HG02938 (cell line): Measurements from ENCODE around the gene ECSIT.

Source experiments
- ATAC-seq: cut with Tn5 transposase; IDR thresholded peaks from one replicate; pipeline ENCODE4 v1.9.1; 2021; ENCODE audit warnings: mild to moderate bottlenecking, moderate library complexity; ENCODE audit not compliant: unreplicated experiment

Gene ECSIT

DNA sequence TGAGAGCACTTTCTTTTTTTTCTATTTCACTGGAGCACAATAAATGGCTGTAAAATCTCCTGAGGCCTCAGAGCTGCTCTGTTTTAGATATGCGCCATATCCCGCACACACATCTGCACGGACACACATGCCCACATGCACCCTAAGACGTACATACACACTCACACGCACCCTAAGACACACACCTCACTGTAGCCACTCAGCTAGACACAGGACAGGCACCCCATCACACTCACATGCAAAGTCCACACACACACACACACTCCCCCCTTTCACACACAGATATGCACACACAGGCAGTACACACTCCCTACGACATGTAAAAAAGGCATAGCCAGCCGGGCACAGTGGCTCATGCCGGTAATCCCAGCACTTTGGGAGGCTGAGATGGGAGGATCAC, 21.3 kb upstream of the ECSIT start:
- ATAC-seq = no peak

GRCh38 chr19:11549386-11549953, 20.5 kb upstream of the ECSIT start:
- ATAC-seq = no peak

DNA sequence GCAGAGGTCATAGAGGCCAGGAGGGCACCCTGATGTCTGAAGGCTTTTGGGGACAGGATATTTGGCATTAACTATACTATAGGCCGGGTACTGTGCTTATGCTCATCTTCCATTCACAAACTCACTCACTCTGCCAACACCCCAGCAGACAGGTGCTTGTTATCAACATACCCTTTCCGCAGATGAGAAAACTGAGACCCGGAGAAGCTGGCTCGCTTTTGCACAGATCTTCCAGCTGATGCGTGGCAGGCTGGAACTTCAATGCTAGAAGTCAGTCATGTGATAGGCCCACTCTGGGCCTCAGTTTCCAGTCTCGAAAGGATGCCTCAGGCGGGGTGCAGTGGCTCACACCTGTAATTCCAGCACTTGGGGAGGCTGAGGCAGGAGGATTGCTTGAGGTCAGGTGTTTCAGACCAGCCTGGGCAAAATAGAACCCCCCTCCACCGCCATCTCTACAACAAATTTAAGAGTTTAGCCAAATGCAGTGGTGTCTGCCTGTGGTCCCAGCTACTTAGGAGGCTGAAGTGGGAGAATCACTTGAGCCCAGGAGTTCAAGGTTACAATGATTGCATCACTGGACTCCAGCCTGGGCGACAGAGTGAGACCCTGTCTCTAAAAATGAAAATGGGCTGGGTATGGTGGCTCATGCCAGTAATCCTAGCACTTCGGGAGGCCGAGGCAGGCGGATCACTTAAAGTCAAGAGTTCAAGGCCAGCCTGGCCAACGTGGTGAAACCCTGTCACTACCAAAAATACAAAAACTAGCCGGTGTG, 19.2 kb upstream of the ECSIT start:
- ATAC-seq = no peak

DNA sequence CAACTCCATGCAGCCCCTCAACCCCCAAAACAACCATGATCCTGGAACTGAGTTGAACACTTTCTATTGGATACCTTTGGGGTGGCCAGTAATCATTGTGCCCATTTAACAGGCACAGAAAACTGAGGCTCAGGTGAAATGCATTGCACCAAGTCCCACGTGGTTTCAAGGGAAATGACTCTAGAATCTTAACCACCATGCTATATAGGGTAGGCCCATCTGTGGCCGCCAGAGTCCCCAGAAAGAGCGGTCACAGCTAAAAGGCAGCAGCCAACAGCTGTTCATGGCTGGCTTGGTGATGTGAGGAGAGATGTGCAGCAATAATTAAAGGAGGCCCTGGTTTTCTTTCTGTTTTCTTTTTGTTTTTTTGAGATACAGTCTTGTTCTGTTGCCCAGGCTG, 12.3 kb upstream of the ECSIT start:
- ATAC-seq = no peak

DNA sequence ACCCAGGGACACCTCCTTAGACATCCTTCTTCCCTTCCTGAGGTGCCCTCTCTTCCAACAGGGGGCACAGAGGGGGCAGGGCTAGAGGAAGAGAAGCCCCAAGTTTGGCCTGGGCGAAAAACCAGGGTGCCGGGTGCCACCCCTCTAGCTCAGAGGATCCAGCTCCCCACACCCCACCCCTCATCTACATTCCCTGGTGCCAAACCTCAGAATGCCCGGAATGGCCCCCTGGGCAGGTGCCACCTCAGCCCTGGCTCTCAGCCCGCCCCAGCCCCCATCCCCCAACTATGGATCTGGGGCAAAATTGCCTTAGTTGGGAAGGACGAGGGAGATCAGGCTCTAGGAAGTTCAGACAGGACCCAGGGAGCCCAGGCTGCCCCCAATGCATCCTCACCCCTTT, 11.7 kb upstream of the ECSIT start:
- ATAC-seq = no peak

DNA sequence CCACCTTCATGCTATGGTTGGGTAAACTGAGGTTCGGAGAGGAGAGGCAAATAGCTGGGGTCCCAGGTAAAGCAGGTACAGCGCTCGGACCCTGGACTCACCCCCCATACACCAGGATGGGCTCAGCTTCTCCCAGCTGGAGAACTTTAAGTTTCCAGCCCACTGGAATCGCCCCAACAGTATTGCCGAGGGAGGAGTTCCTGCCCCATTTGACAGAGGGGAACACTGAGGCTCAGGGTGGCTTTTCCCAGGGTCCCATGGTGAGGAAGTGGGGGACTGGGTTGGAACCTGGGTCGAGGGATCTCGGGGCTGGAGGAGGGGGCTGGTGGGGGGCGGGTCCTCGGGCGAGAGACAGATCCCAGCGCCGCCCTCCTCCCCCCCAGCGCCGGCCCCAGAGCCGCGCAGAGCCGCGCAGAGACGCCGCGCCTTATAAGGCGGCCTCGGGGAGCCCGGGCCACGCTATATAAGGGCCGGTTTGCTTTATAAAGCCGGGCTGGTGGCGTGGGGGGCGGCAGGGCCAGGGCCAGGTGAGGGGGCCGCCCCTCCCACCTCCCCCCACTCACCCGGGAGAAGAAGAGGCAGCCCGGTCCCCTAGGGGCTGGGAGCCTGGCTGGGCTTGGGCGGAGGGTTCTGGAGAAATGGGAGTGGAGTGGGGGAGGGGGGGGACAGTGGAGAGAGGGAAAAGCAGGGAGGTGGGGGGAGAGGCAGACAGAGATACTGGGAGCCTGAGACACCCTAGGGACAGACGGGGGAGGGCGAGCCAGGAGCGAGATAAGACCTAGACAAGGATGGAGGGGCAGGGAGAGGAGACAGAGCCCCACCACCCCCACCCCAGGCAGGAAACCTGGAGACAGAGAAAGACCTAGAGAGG, 10.8 kb upstream of the ECSIT start:
- no peak for ATAC-seq

DNA sequence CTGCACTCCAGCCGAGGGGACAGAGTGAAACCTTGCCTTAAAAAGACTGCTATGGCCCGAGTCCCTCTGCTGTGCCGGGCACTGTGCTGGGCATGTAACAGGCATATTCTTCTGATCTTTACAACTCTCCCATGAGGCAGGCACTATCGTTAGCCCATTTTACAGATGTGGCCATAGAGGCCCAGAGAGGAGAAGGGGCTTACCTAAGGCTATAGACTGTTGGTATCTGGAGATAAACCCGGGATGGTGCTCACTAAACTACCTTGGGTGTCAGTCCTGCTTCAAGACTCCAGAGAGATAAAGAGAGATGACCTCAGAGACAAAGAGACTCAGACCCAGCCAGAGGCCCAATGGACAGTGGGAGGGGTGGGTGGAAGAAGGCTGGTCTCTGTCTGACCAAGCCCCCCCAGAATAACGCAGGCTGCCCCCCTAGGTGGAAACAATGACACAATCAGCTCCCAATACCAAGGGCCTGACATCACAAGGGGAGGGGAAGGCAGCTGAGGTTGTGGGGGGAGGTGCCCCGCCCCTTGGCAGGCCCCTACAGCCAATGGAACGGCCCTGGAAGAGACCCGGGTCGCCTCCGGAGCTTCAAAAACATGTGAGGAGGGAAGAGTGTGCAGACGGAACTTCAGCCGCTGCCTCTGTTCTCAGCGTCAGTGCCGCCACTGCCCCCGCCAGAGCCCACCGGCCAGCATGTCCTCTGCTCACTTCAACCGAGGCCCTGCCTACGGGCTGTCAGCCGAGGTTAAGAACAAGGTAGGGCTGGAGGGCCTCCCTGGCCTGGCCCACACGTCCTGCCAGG, 9.5 kb upstream of the ECSIT start, which contains the start of gene CNN1:
CNN1 (plus strand) TSS at position 620 of the 805 bp plus-strand sequence; CDS start at position 697, 77 bp downstream.
- no peak for ATAC-seq

- no peak for ATAC-seq
These were observed 7.1 kb upstream of the ECSIT start for GRCh38 chr19:11535792-11536595.

GRCh38 chr19:11534948-11535347, 6.0 kb upstream of the ECSIT start:
- ATAC-seq = no peak

GRCh38 chr19:11534538-11534937, 5.6 kb upstream of the ECSIT start:
- no peak for ATAC-seq

DNA sequence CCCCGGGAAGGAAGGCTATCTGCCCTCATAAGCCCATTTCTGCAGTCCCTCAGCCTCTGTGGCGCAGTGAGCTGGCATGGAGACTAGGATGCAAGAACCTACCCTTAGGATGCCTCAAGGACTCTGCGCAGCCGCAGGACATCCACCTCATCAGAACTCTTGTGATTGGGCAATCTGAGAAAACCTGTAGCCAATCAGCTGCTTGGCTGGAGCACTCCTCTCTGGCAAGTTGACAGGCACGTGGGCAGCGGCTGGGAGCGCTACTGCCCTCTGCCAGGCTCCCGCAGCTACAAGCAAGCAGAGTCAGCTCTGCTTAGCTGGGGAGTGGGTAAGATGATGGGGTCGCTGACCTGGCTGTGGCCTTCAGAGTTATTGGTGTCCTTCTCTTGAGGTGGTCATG, 1.5 kb upstream of the ECSIT start:
- no peak for ATAC-seq

DNA sequence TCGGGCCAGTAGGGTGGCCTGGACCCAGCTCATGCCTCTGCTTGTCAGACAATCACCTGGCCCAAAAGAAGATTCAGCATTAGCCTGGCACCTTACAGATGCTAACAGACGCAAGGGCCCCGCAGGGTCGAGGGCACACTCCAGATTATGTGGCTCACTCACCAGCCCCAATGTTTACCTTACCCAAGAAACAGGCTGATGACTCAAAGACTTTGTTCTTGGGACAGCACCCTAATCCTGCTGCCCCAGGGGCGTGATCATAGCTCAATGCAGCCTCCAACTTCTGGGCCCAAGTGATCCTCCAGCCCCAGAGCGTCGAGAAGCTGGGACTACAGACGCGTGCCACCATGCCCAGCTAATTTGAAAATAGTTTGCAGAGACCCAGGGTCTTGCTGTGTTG, 9.8 kb downstream of the ECSIT start:
- no peak for ATAC-seq

GRCh38 chr19:11513946-11514345, 15.0 kb downstream of the ECSIT start:
- no peak for ATAC-seq

DNA sequence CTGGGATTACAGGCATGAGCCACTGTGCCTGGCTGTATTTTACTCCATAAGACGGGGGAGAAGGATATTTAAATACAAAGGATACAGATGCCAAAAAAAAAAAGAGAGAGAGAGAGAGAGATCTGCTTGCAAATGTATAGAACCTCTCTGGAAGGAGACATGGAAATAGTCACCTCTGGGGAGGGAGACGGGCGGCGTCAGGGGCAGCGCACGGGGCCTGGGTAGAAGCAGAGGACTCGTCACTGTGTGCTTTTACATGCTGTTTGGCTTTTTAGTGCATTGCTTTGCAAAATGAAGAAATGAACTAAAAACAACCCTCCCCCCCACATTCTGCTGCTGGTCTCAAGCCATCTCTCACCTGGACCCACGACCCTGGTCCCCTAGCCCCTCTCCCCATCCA, 18.5 kb downstream of the ECSIT start:
- no peak for ATAC-seq

- no peak for ATAC-seq
These were observed 21.4 kb downstream of the ECSIT start for GRCh38 chr19:11507370-11508078.

GRCh38 chr19:11506967-11507366, 22.0 kb downstream of the ECSIT start:
- ATAC-seq = no peak

GRCh38 chr19:11506101-11506555, 22.8 kb downstream of the ECSIT start:
- peak; percentile 27 for ATAC-seq

DNA sequence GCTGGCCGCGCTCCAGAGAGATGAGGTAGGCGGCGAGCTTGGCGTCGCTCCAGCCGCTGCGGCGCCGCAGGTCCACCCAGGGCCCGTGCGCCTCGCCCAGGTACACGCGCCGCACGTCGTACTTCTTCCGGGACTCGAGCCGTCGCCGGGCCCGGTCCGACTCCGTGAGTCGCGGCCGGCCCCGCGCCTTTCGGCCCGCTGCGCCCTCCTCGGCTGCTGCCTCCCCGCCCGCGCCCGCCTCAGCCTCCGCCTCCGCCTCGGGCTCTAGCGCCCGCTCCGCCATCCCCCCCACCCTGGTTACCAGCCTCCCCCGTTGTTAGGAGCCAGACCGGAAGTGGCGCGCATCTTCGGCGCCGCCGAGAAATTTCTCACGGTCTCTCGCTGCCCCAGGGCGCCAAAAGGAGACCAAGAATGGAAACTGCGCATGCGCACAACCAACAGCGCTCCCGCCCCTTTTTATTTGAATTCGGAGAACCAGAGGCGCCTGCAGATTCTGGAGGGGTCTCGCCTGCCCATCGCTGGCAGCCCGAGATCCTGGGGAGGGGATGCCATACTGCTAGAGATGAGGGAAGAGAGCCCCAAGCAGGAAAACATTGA, 23.3 kb downstream of the ECSIT start, which contains the start of gene ZNF653:
ZNF653 (minus strand) TSS at position 336 of the 597 bp plus-strand sequence; CDS start at position 283, 53 bp downstream.
- ATAC-seq = peak; percentile 55

DNA sequence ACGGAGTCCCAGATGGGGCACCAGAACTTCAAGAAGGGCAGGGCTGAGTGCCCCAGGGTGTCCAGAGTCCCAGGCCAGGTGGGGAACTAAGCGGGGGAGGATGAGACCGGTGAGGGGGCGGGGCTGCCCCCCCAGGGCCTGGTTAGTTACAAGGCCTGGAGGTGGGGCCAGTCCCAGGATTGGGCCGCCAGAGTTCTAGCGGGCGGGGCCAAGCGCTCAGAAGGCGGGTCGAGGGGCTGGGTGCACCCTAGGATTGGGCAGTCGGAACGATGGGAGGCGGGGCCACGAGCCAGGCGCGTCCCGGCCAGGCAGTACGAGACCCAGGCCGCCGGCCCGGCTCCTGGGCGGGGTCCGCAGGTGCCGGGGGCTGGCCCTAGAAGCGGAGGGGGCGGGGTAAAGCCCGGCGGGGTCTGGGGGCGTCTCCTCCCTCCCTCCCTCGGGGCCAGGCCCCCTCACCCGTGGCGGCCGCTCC, 23.9 kb downstream of the ECSIT start:
- ATAC-seq = peak; percentile 71
